GM19438 (cell line): ENCODE results near the gene VRK2.
"Not testable (repeated sequence)": the region's sequence is repeated elsewhere in the genome, so short reads cannot be mapped to it uniquely, and the experiment has no call there.

ENCODE experiments used
- ATAC-seq: cut with Tn5 transposase; IDR thresholded peaks from one replicate; pipeline ENCODE4 v1.9.1; 2021; ENCODE audit warnings: low read depth; ENCODE audit not compliant: unreplicated experiment

Gene VRK2

GRCh38 chr2:58052978-58053377 is 6.4 kb downstream of the VRK2 start:
- no peak for ATAC-seq

- ATAC-seq: no peak
Observed at GRCh38 chr2:58054264-58054663, 7.7 kb downstream of the VRK2 start.

- ATAC-seq: no peak
Observed at GRCh38 chr2:58055033-58055786, 8.6 kb downstream of the VRK2 start.

GRCh38 chr2:58056192-58056916 is 9.7 kb downstream of the VRK2 start:
- no peak for ATAC-seq

GRCh38 chr2:58057707-58058530 is 11.3 kb downstream of the VRK2 start:
- ATAC-seq: no peak

- no peak for ATAC-seq
Observed at GRCh38 chr2:58063641-58064040, 17.0 kb downstream of the VRK2 start.

- ATAC-seq: peak; percentile 48
Observed at GRCh38 chr2:58064086-58064485, 17.5 kb downstream of the VRK2 start.

GRCh38 chr2:58065248-58065647 is 18.6 kb downstream of the VRK2 start:
- no peak for ATAC-seq

- no peak for ATAC-seq
Observed at GRCh38 chr2:58067001-58067400, 20.4 kb downstream of the VRK2 start.

- no peak for ATAC-seq
Observed at GRCh38 chr2:58070765-58071164, 24.2 kb downstream of the VRK2 start.

- no peak for ATAC-seq
Observed at GRCh38 chr2:58072102-58072501, 25.5 kb downstream of the VRK2 start.

GRCh38 chr2:58073008-58073407 is 26.4 kb downstream of the VRK2 start:
- ATAC-seq: no peak

- ATAC-seq: no peak
Observed at GRCh38 chr2:58073751-58074150, 27.1 kb downstream of the VRK2 start.

GRCh38 chr2:58081000-58081399 is 34.4 kb downstream of the VRK2 start:
- ATAC-seq: no peak

GRCh38 chr2:58089081-58089480 is 42.5 kb downstream of the VRK2 start:
- ATAC-seq: no peak

GRCh38 chr2:58092772-58093171 is 46.2 kb downstream of the VRK2 start:
- not testable (repeated sequence) for ATAC-seq

GRCh38 chr2:58097025-58097424 is 50.4 kb downstream of the VRK2 start:
- ATAC-seq: no peak

GRCh38 chr2:58098254-58099095 is 51.9 kb downstream of the VRK2 start:
- no peak for ATAC-seq

GRCh38 chr2:58099096-58099769 is 52.6 kb downstream of the VRK2 start:
- no peak for ATAC-seq

- ATAC-seq: no peak
Observed at GRCh38 chr2:58101500-58101899, 54.9 kb downstream of the VRK2 start.
